Peyer's patch (tissue), 4 donors: ENCODE data around the gene DENND11.

Experiments
- POLR2A ChIP-seq, 2 donors: fragments of 450-650 bp; IDR thresholded peaks; one replicate each; pipeline ENCODE4 v1.5.1; 2017; ENCODE audit warnings: antibody characterized with exemption in 2 of 2, mild to moderate bottlenecking in 2 of 2, moderate library complexity in 2 of 2
- TF ChIP-seq, protein P1 (sequence below), 6 experiments: fragments of 450-650 bp in 4 of 6; fragments of 200-600 bp in 2 of 6; sonication (generic) in 1 of 6; IDR thresholded peaks; one replicate each; pipeline ENCODE4 v1.5.1; 2017 to 2019; ENCODE audit warnings: antibody characterized with exemption in 6 of 6, mild to moderate bottlenecking in 3 of 6, moderate library complexity in 1 of 6

DNA sequence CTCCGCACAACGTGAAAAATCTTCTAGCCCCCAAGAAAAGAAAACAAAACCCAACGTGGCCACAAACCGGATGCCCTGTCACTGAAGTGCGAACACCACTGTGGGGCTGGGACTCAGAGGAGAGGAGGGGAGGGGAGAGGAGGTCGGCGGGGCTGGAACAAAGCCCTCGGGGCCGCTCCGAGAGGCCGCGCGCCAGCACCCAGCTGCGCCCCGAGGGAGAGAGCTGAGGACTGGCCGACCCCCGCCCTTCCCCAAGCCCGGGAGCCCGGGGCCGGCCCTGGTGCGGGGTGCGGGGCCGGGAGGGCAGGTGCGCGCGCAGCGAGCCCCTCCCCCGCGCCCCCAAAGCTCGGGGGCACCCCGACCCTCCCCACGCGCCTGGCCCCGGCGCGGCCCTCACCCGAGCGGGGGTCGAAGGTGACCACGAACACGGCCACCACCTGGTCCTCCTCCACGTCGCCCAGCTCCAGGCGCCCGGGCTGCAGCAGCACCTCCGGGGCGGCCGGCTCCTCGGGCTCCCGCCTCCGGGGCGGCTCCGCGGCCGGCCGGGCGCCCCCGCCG is 398 bp downstream of the DENND11 start:
- TF ChIP-seq, protein P1, sequence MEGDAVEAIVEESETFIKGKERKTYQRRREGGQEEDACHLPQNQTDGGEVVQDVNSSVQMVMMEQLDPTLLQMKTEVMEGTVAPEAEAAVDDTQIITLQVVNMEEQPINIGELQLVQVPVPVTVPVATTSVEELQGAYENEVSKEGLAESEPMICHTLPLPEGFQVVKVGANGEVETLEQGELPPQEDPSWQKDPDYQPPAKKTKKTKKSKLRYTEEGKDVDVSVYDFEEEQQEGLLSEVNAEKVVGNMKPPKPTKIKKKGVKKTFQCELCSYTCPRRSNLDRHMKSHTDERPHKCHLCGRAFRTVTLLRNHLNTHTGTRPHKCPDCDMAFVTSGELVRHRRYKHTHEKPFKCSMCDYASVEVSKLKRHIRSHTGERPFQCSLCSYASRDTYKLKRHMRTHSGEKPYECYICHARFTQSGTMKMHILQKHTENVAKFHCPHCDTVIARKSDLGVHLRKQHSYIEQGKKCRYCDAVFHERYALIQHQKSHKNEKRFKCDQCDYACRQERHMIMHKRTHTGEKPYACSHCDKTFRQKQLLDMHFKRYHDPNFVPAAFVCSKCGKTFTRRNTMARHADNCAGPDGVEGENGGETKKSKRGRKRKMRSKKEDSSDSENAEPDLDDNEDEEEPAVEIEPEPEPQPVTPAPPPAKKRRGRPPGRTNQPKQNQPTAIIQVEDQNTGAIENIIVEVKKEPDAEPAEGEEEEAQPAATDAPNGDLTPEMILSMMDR (IDR thresholded peaks at IDR 0.05): no peak
- TF ChIP-seq POLR2A (IDR thresholded peaks at IDR 0.05): no peak
